Measurements from ENCODE around the gene BSDC1. TPM values are rescaled to one million over a fixed set of nuclear protein-coding genes. Genes with fewer than 3 reads are reported as not detected.

BSDC1 gene
- polyA plus RNA-seq, 1 of the 3 experiments (the other 2 are of a cell fraction), result 51.0 TPM

DNA sequence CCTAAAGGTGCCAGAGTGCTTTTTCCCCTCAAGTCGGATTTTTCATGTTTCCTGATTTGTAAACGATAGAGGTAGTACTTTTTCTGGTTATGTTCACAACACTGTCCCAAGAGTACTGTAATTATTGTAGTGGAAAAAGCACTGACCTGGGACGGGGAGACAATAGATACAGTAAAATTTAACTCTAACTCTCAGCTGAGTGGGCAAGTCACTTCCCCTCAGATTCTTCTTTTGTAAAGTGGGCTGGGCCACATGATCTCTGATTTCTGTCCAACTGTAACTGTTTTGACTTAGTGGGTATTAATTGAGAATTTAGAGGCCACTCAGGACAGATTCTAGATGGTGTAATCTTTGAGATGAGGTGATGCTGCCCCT, 77.4 kb downstream of the BSDC1 start:
- H3K4me1 ChIP-seq (ENCODE audit: control insufficient read depth in 1 of 2, insufficient read depth in 2 of 2, low read depth in 1 of 2, low read length in 1 of 2), result 0 out of 4 replicates have a peak, but pooled peaks cover 0 to 6% of the 10 kb centered on the region in 2 experiments
- ChIA-PET POLR2A (no interaction called here), CTCF (interaction anchor here (0.7 to 2.5 kb wide), 4 partner anchors 12 to 102 kb away, joined by 3 to 8 read pairs (median 5); no protein-coding TSS in a partner anchor)
- H3K4me2 ChIP-seq, result no peak overlapping the region
- H3K36me3 ChIP-seq (replicated peaks in 1 of 2; ENCODE audit: control insufficient read depth in 1 of 2, insufficient read depth in 2 of 2, low read length in 1 of 2), result peaks cover 9 to 13% of the 10 kb centered on the region in 2 experiments
- no peak overlapping the region for H3K27ac ChIP-seq (ENCODE audit: low read depth in 2 of 2, low read length in 1 of 2)
- H3K27me3 ChIP-seq (ENCODE audit: insufficient read depth), result no peaks in the 10 kb centered on the region
- H3K9ac ChIP-seq, result no peak overlapping the region
- 95% methylated on average over 3 of the region's 3 CpGs for WGBS (ENCODE audit: low lambda C conversion rate)
- H3K9me3 ChIP-seq, result no peaks in the 10 kb centered on the region
- H2AFZ ChIP-seq (ENCODE audit: low read depth), result no peak overlapping the region
- no peak for DNase-seq
- no peak overlapping the region for H3K4me3 ChIP-seq (ENCODE audit: low read depth in 2 of 2, low read length in 1 of 2)
- TF ChIP-seq NFIC (IDR thresholded peaks at IDR 0.05; ENCODE audit: borderline replicate concordance) (no peak), RCOR1 (IDR thresholded peaks at IDR 0.05; ENCODE audit: low read length) (no peak), NRF1 (IDR thresholded peaks at IDR 0.05; ENCODE audit: low read depth, low read length) (no peak)
- H3K79me2 ChIP-seq (ENCODE audit: insufficient read depth), result peaks cover 35% of the 10 kb centered on the region
- peaks cover 11% of the 10 kb centered on the region for H3F3A ChIP-seq (replicated peaks; ENCODE audit: insufficient read depth)
- H4K20me1 ChIP-seq (ENCODE audit: insufficient read depth), result 0 out of 2 replicates have a peak, but pooled peaks cover 3% of the 10 kb centered on the region
- no peaks in the 10 kb centered on the region for H3K9me2 ChIP-seq

Other genes starting within 250 kb of the BSDC1 start
- 26.4 and 32.7 TPM in 2 replicates for gene TXLNA, start 214.8 kb downstream of the BSDC1 start, polyA plus RNA-seq (2012; rRNA removed)
- gene CCDC28B, start 193.8 kb downstream of the BSDC1 start, polyA plus RNA-seq (2012; rRNA removed), result 18.8 and 26.3 TPM in 2 replicates
- gene IQCC, start 188.8 kb downstream of the BSDC1 start, polyA plus RNA-seq (2012; rRNA removed), result 2.4 and 2.9 TPM in 2 replicates
- not detected in 2 replicates for gene DCDC2B, start 185.4 kb downstream of the BSDC1 start, polyA plus RNA-seq (2012; rRNA removed)
- 31.8 and 31.9 TPM in 2 replicates for gene TMEM234, start 172.1 kb downstream of the BSDC1 start, polyA plus RNA-seq (2012; rRNA removed)
- 463 and 479 TPM in 2 replicates for gene EIF3I, start 172.0 kb downstream of the BSDC1 start, polyA plus RNA-seq (2012; rRNA removed)
- 1.2 and 1.6 TPM in 2 replicates for gene FAM167B, start 147.2 kb downstream of the BSDC1 start, polyA plus RNA-seq (2012; rRNA removed)
- not detected in 2 replicates for gene LCK, start 143.2 kb downstream of the BSDC1 start, polyA plus RNA-seq (2012; rRNA removed)
- gene HDAC1, start 102.4 kb downstream of the BSDC1 start, polyA plus RNA-seq (2012; rRNA removed), result 172 and 226 TPM in 2 replicates
- gene MARCKSL1, start 58.2 kb downstream of the BSDC1 start, polyA plus RNA-seq (2012; rRNA removed), result 254 and 275 TPM in 2 replicates
- gene FAM229A, start 32.0 kb downstream of the BSDC1 start, polyA plus RNA-seq (2012; rRNA removed), result 8.0 and 10.0 TPM in 2 replicates
- 0.28 and 0.86 TPM in 2 replicates for gene TSSK3, start 31.9 kb downstream of the BSDC1 start, polyA plus RNA-seq (2012; rRNA removed)
- 0.08 and 0.16 TPM in 2 replicates for gene ZBTB8B, start 70.6 kb upstream of the BSDC1 start, polyA plus RNA-seq (2012; rRNA removed)
- gene ZBTB8A, start 145.0 kb upstream of the BSDC1 start, polyA plus RNA-seq (2012; rRNA removed), result 1.3 and 1.9 TPM in 2 replicates

Data from SK-N-SH (cell line).